Sigmoid colon (tissue), 4 donors: ENCODE results near the gene PKHD1.

Experiments used
- EP300 ChIP-seq, 4 donors: sonication (generic); formaldehyde crosslinking; IDR thresholded peaks; one replicate each; pipeline ENCODE4 v1.6.1; 2017; ENCODE audit warnings: antibody characterized with exemption in 4 of 4
- POLR2A ChIP-seq, 2 donors: fragments of 450-650 bp; IDR thresholded peaks; one replicate each; pipeline ENCODE4 v1.6.1; 2016; ENCODE audit warnings: antibody characterized with exemption in 2 of 2, mild to moderate bottlenecking in 2 of 2, moderate library complexity in 2 of 2
- POLR2AphosphoS5 ChIP-seq, 4 donors: sonication (generic); formaldehyde crosslinking; IDR thresholded peaks; one replicate each; pipeline ENCODE4 v1.6.1; 2017; ENCODE audit warnings: antibody characterized with exemption in 4 of 4
- TF ChIP-seq, protein P1 (sequence below), 4 experiments: fragments of 450-650 bp in 3 of 4; fragments of 200-600 bp in 1 of 4; IDR thresholded peaks; one replicate each; pipeline ENCODE4 v1.5.1; 2016 to 2019; ENCODE audit warnings: antibody characterized with exemption in 4 of 4, mild to moderate bottlenecking in 3 of 4, moderate library complexity in 2 of 4

DNA sequence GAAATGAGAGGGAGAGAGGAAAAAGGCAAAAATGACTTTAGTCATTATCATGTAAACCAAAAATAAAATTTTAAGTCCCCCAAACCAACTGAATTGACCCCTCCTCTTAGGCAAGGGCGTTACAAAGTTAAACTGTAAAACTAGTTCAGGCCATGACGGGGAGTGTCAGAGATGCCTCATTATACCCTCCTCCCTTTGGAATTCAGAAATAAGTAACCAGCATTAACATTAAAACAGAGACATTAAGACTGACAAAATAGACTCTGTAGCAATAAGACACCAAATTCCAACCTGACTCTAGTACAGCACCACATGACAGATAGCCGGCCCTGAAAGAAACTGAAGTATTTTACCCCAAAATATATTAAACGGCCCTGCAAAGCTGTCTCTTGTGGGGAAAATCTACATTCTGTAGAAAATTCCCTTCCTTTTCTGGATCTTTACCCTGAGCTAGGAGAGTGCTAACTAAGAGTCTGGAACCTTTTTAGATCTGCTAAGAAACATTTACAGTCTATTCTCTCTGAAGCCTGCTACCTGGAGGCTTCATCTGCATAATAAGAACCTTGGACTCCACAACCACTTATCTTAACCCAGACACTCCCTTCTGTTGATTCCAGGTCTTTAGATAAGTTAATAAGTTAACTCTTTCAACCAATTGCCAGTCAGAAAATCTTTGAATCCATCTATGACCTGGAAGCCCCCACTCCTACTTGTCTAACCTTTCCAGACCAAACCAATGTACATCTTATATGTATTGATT, 150.7 kb downstream of the PKHD1 start:
- TF ChIP-seq, protein P1, sequence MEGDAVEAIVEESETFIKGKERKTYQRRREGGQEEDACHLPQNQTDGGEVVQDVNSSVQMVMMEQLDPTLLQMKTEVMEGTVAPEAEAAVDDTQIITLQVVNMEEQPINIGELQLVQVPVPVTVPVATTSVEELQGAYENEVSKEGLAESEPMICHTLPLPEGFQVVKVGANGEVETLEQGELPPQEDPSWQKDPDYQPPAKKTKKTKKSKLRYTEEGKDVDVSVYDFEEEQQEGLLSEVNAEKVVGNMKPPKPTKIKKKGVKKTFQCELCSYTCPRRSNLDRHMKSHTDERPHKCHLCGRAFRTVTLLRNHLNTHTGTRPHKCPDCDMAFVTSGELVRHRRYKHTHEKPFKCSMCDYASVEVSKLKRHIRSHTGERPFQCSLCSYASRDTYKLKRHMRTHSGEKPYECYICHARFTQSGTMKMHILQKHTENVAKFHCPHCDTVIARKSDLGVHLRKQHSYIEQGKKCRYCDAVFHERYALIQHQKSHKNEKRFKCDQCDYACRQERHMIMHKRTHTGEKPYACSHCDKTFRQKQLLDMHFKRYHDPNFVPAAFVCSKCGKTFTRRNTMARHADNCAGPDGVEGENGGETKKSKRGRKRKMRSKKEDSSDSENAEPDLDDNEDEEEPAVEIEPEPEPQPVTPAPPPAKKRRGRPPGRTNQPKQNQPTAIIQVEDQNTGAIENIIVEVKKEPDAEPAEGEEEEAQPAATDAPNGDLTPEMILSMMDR (IDR thresholded peaks at IDR 0.05), result no peak
- TF ChIP-seq POLR2AphosphoS5 (IDR thresholded peaks at IDR 0.05), result no peak
- no peak for TF ChIP-seq POLR2A (IDR thresholded peaks at IDR 0.05)
- TF ChIP-seq EP300 (IDR thresholded peaks at IDR 0.05), result no peak
